GM23338 (cell line): Measurements from ENCODE around the gene ABHD17B. TPM values are rescaled to one million over a fixed set of nuclear protein-coding genes. Genes with fewer than 3 reads are reported as not detected.

ENCODE experiments used
- ATAC-seq: fragments of 200-7000 bp; cut with Tn5 transposase; 3 replicates; pipeline ENCODE4 v1.9.1; 2020
- DNase-seq: peaks from one replicate; pipeline ENCODE4 v3.0.0-alpha.2; 2015; ENCODE audit warnings: low spot score
- H2AFZ ChIP-seq: fragments of 200-600 bp; sonication (generic); 2 replicates; pipeline ENCODE4 v1.8.0; 2016; ENCODE audit warnings: antibody characterized with exemption, mild to moderate bottlenecking, moderate library complexity
- H3F3A ChIP-seq: fragments of 200-600 bp; sonication (generic); replicated peaks from 2 replicates; pipeline ENCODE4 v1.8.0; 2017; ENCODE audit warnings: antibody characterized with exemption, mixed run types, low read depth
- H3K27ac ChIP-seq: fragments of 200-600 bp; sonication (generic); 2 replicates; pipeline ENCODE4 v1.6.1; 2016; ENCODE audit warnings: low read depth
- H3K27me3 ChIP-seq: fragments of 200-600 bp; sonication (generic); 2 replicates; pipeline ENCODE4 v1.8.0; 2016; ENCODE audit warnings: mild to moderate bottlenecking, mixed run types, moderate library complexity; ENCODE audit not compliant: insufficient read depth
- H3K36me3 ChIP-seq: fragments of 200-600 bp; sonication (generic); 2 replicates; pipeline ENCODE4 v1.8.0; 2016; ENCODE audit warnings: mild to moderate bottlenecking; ENCODE audit not compliant: insufficient read depth
- H3K4me1 ChIP-seq: fragments of 200-600 bp; sonication (generic); 2 replicates; pipeline ENCODE4 v1.8.0; 2016; ENCODE audit warnings: mild to moderate bottlenecking, moderate library complexity; ENCODE audit not compliant: insufficient read depth
- H3K4me2 ChIP-seq: fragments of 200-600 bp; sonication (generic); 2 replicates; pipeline ENCODE4 v1.7.1; 2017; ENCODE audit warnings: mixed run types
- H3K4me3 ChIP-seq: fragments of 200-600 bp; sonication (generic); 2 replicates; pipeline ENCODE4 v1.6.1; 2016; ENCODE audit warnings: mixed run types
- H3K79me2 ChIP-seq: fragments of 200-600 bp; sonication (generic); replicated peaks from 2 replicates; pipeline ENCODE4 v1.8.0; 2017; ENCODE audit warnings: mild to moderate bottlenecking; ENCODE audit not compliant: insufficient read depth
- H3K9me2 ChIP-seq: fragments of 200-600 bp; sonication (generic); 2 replicates; pipeline ENCODE4 v1.8.0; 2017; ENCODE audit not compliant: insufficient read depth
- H4K20me1 ChIP-seq: fragments of 200-600 bp; sonication (generic); replicated peaks from 2 replicates; pipeline ENCODE4 v1.8.0; 2017; ENCODE audit warnings: mild to moderate bottlenecking; ENCODE audit not compliant: insufficient read depth
- H3K27ac Mint-ChIP-seq: 2 replicates; pipeline ENCODE4 v1.8.0; 2020; ENCODE audit warnings: inconsistent platforms, mild to moderate bottlenecking, moderate library complexity, mixed read lengths
- H3K27me3 Mint-ChIP-seq: 3 replicates; pipeline ENCODE4 v1.8.0; 2022; ENCODE audit warnings: low read depth, mild to moderate bottlenecking, moderate library complexity, mixed read lengths, inconsistent platforms; ENCODE audit not compliant: insufficient read depth, poor library complexity
- H3K36me3 Mint-ChIP-seq: 3 replicates; pipeline ENCODE4 v1.8.0; 2021; ENCODE audit warnings: low read depth, mild to moderate bottlenecking, inconsistent platforms, moderate library complexity, mixed read lengths
- H3K4me1 Mint-ChIP-seq: 3 replicates; pipeline ENCODE4 v1.8.0; 2020; ENCODE audit warnings: mild to moderate bottlenecking, inconsistent platforms, mixed read lengths
- H3K4me3 Mint-ChIP-seq: 3 replicates; pipeline ENCODE4 v1.8.0; 2021; ENCODE audit warnings: moderate library complexity, mild to moderate bottlenecking, inconsistent platforms, mixed read lengths
- H3K9me3 Mint-ChIP-seq: 3 replicates; pipeline ENCODE4 v1.8.0; 2020; ENCODE audit warnings: moderate library complexity, mild to moderate bottlenecking, inconsistent platforms, mixed read lengths
- CREB1 ChIP-seq: fragments of 250-450 bp; sonication (Bioruptor Pico); IDR thresholded peaks from 2 replicates; pipeline ENCODE4 v1.5.0; 2020; ENCODE audit warnings: low read depth, mild to moderate bottlenecking, moderate library complexity
- EZH2 ChIP-seq: fragments of 200-600 bp; sonication (generic); IDR thresholded peaks from one replicate; pipeline ENCODE4 v1.8.0; 2017; ENCODE audit warnings: antibody characterized with exemption, mild to moderate bottlenecking, low read depth; ENCODE audit not compliant: unreplicated experiment
- EZH2phosphoT487 ChIP-seq: fragments of 200-600 bp; sonication (generic); IDR thresholded peaks from one replicate; pipeline ENCODE4 v1.8.1; 2018; ENCODE audit warnings: antibody characterized with exemption; ENCODE audit not compliant: unreplicated experiment
- JUNB ChIP-seq: IDR thresholded peaks from one replicate; pipeline ENCODE4 v1.6.1; 2016; ENCODE audit warnings: antibody characterized with exemption; ENCODE audit not compliant: unreplicated experiment
- NANOG ChIP-seq: IDR thresholded peaks from 2 replicates; pipeline ENCODE4 v1.6.1; 2016; ENCODE audit warnings: antibody characterized with exemption, borderline replicate concordance
- POLR2AphosphoS5 ChIP-seq: IDR thresholded peaks from 2 replicates; pipeline ENCODE4 v1.6.1; 2016; ENCODE audit warnings: antibody characterized with exemption, low read depth
- STAT1 ChIP-seq: IDR thresholded peaks from one replicate; pipeline ENCODE4 v1.6.1; 2016; ENCODE audit warnings: antibody characterized with exemption; ENCODE audit not compliant: unreplicated experiment
- ZNF114 ChIP-seq: fragments of 250-450 bp; sonication (Bioruptor Pico); IDR thresholded peaks from 2 replicates; pipeline ENCODE4 v1.5.0; 2020; ENCODE audit warnings: mild to moderate bottlenecking, moderate library complexity
- ZNF331 ChIP-seq: fragments of 250-450 bp; sonication (Bioruptor Pico); IDR thresholded peaks from 2 replicates; pipeline ENCODE4 v1.5.0; 2020; ENCODE audit warnings: low read depth, mild to moderate bottlenecking, moderate library complexity
- polyA plus RNA-seq: library from polyadenylated mRNA; unstranded; fragments of >200 nt; fragmentation: Nextera tagmentation; extraction: Ambion mirVana; gene quantifications from 2 replicates; pipeline ENCODE4 v1.2.1, GENCODE V29; 2016
- total RNA-seq: library from RNA; depleted of rRNA; stranded (reverse); fragments of >200 nt; shearing (Covaris generic); gene quantifications from 2 replicates; pipeline ENCODE4 v1.2.3, GENCODE V29; 2014
- TF ChIP-seq, protein P1 (sequence below): fragments of 250-450 bp; sonication (Bioruptor Pico); IDR thresholded peaks from 2 replicates; pipeline ENCODE4 v1.5.0; 2020; ENCODE audit warnings: mild to moderate bottlenecking, moderate library complexity
- TF ChIP-seq, protein P2 (sequence below), 2 experiments: fragments of 200-600 bp in 1 of 2; sonication (generic) in 1 of 2; conservative IDR thresholded peaks; 2 replicates each; pipeline versions ENCODE4 v1.5.1 to v1.6.1; 2016 to 2017; ENCODE audit warnings: antibody characterized with exemption in 2 of 2, low read depth in 2 of 2, mild to moderate bottlenecking in 2 of 2, moderate library complexity in 1 of 2
- TF ChIP-seq, protein P3 (sequence below): IDR thresholded peaks from 2 replicates; pipeline ENCODE4 v1.6.1; 2016; ENCODE audit warnings: antibody characterized with exemption

ABHD17B gene
- total and polyA plus RNA-seq, 2 experiments from 2014 or later: 32.2 to 112 TPM

DNA sequence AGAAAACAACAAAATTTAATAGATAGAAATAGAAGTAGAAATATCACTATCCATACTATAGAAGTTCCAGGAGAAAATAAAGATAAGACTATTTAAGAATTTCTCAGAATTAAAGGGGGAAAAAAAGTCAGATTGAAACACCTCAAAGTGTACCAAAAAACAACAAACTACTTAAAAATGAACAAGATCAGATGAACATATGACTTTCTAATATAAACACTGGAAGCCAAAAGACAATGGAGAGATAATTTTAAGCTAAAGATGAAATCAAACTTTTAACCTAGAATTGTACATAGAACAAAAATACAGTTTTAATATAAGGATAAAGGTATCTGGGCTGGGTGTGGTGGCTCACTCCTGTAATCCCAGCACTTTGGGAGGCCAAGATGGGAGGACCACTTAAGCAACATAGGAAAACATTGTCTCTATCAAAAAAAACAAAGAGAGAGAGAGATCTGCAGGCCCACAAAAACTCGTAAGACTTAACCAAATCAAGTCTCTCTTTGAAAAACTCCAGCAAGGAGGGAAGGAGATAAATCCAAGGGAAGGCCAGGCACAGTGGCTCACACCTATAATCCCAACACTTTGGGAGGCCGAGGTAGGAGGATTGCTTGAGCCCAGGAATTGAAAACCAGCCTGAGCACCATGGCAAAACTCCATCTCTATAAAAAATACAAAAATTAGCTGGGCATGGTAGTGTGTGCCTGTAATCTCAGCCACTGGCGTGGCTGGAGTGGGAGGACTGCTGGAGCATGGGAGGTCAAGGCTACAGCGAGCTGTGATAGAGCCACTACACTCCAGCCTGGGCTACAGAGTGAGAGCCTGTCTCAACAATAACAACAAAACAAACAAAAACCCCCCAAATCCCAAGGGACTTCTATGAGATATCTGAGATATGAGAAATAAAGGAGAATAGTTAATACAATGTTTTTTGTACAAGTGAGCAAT lies 32.4 kb downstream of the ABHD17B start:
- Mint-ChIP-seq H3K27ac (no peak overlapping the region), H3K9me3 (peaks cover 7% of the 10 kb centered on the region), H3K4me1 (peaks cover 27% of the 10 kb centered on the region), H3K4me3 (no peak overlapping the region; the same call in 2 of the 3 replicates), H3K27me3 (peaks cover 2% of the 10 kb centered on the region), H3K36me3 (peaks cover 36% of the 10 kb centered on the region)
- TF ChIP-seq JUNB: no peak
- TF ChIP-seq EZH2phosphoT487: no peak
- no peak for TF ChIP-seq CREB1 (CRISPR knock-in tag)
- TF ChIP-seq ZNF331 (CRISPR knock-in tag): no peak
- no peak for TF ChIP-seq STAT1
- TF ChIP-seq POLR2AphosphoS5: no peak
- TF ChIP-seq, protein P1, sequence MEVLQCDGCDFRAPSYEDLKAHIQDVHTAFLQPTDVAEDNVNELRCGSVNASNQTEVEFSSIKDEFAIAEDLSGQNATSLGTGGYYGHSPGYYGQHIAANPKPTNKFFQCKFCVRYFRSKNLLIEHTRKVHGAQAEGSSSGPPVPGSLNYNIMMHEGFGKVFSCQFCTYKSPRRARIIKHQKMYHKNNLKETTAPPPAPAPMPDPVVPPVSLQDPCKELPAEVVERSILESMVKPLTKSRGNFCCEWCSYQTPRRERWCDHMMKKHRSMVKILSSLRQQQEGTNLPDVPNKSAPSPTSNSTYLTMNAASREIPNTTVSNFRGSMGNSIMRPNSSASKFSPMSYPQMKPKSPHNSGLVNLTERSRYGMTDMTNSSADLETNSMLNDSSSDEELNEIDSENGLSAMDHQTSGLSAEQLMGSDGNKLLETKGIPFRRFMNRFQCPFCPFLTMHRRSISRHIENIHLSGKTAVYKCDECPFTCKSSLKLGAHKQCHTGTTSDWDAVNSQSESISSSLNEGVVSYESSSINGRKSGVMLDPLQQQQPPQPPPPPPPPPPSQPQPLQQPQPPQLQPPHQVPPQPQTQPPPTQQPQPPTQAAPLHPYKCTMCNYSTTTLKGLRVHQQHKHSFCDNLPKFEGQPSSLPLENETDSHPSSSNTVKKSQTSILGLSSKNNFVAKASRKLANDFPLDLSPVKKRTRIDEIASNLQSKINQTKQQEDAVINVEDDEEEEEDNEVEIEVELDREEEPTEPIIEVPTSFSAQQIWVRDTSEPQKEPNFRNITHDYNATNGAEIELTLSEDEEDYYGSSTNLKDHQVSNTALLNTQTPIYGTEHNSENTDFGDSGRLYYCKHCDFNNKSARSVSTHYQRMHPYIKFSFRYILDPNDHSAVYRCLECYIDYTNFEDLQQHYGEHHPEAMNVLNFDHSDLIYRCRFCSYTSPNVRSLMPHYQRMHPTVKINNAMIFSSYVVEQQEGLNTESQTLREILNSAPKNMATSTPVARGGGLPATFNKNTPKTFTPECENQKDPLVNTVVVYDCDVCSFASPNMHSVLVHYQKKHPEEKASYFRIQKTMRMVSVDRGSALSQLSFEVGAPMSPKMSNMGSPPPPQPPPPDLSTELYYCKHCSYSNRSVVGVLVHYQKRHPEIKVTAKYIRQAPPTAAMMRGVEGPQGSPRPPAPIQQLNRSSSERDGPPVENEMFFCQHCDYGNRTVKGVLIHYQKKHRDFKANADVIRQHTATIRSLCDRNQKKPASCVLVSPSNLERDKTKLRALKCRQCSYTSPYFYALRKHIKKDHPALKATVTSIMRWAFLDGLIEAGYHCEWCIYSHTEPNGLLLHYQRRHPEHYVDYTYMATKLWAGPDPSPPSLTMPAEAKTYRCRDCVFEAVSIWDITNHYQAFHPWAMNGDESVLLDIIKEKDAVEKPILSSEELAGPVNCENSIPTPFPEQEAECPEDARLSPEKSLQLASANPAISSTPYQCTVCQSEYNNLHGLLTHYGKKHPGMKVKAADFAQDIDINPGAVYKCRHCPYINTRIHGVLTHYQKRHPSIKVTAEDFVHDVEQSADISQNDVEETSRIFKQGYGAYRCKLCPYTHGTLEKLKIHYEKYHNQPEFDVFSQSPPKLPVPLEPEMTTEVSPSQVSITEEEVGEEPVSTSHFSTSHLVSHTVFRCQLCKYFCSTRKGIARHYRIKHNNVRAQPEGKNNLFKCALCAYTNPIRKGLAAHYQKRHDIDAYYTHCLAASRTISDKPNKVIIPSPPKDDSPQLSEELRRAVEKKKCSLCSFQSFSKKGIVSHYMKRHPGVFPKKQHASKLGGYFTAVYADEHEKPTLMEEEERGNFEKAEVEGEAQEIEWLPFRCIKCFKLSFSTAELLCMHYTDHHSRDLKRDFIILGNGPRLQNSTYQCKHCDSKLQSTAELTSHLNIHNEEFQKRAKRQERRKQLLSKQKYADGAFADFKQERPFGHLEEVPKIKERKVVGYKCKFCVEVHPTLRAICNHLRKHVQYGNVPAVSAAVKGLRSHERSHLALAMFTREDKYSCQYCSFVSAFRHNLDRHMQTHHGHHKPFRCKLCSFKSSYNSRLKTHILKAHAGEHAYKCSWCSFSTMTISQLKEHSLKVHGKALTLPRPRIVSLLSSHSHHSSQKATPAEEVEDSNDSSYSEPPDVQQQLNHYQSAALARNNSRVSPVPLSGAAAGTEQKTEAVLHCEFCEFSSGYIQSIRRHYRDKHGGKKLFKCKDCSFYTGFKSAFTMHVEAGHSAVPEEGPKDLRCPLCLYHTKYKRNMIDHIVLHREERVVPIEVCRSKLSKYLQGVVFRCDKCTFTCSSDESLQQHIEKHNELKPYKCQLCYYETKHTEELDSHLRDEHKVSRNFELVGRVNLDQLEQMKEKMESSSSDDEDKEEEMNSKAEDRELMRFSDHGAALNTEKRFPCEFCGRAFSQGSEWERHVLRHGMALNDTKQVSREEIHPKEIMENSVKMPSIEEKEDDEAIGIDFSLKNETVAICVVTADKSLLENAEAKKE: no peak
- no peak for TF ChIP-seq ZNF114 (CRISPR knock-in tag)
- TF ChIP-seq, protein P2, sequence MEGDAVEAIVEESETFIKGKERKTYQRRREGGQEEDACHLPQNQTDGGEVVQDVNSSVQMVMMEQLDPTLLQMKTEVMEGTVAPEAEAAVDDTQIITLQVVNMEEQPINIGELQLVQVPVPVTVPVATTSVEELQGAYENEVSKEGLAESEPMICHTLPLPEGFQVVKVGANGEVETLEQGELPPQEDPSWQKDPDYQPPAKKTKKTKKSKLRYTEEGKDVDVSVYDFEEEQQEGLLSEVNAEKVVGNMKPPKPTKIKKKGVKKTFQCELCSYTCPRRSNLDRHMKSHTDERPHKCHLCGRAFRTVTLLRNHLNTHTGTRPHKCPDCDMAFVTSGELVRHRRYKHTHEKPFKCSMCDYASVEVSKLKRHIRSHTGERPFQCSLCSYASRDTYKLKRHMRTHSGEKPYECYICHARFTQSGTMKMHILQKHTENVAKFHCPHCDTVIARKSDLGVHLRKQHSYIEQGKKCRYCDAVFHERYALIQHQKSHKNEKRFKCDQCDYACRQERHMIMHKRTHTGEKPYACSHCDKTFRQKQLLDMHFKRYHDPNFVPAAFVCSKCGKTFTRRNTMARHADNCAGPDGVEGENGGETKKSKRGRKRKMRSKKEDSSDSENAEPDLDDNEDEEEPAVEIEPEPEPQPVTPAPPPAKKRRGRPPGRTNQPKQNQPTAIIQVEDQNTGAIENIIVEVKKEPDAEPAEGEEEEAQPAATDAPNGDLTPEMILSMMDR (conservative IDR thresholded peaks at IDR 0.05; ENCODE audit: low read depth in 2 of 2): no peak
- TF ChIP-seq, protein P3, sequence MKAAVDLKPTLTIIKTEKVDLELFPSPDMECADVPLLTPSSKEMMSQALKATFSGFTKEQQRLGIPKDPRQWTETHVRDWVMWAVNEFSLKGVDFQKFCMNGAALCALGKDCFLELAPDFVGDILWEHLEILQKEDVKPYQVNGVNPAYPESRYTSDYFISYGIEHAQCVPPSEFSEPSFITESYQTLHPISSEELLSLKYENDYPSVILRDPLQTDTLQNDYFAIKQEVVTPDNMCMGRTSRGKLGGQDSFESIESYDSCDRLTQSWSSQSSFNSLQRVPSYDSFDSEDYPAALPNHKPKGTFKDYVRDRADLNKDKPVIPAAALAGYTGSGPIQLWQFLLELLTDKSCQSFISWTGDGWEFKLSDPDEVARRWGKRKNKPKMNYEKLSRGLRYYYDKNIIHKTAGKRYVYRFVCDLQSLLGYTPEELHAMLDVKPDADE: no peak
- TF ChIP-seq EZH2: no peak
- no peak for TF ChIP-seq NANOG
- Histone ChIP-seq H3K4me3 (no peak overlapping the region), H4K20me1 (peaks cover 83% of the 10 kb centered on the region), H3K4me1 (peaks cover 33% of the 10 kb centered on the region), H3K36me3 (peaks cover 5% of the 10 kb centered on the region; the same call in 1 of the 2 replicates), H3K27me3 (no peaks in the 10 kb centered on the region), H3F3A (no peaks in the 10 kb centered on the region), H2AFZ (no peak overlapping the region), H3K27ac (no peak overlapping the region), H3K4me2 (no peak overlapping the region), H3K9me2 (no peaks in the 10 kb centered on the region), H3K79me2 (peaks cover 100% of the 10 kb centered on the region)
- ATAC-seq (no peak), DNase-seq (no peak)
